Body of pancreas (tissue), 4 donors: ENCODE measurements around the gene HOXB2.

ENCODE experiments used
- POLR2A ChIP-seq, 3 donors: fragments of 450-650 bp; IDR thresholded peaks; one replicate each; pipeline ENCODE4 v1.6.1; 2016; ENCODE audit warnings: antibody characterized with exemption in 3 of 3, mild to moderate bottlenecking in 2 of 3
- TF ChIP-seq, protein P1 (sequence below), 7 experiments: fragments of 450-650 bp in 4 of 7; fragments of 200-600 bp in 3 of 7; sonication (generic) in 3 of 7; IDR thresholded peaks; one replicate each; pipeline ENCODE4 v1.5.1; 2016 to 2019; ENCODE audit warnings: antibody characterized with exemption in 7 of 7

DNA sequence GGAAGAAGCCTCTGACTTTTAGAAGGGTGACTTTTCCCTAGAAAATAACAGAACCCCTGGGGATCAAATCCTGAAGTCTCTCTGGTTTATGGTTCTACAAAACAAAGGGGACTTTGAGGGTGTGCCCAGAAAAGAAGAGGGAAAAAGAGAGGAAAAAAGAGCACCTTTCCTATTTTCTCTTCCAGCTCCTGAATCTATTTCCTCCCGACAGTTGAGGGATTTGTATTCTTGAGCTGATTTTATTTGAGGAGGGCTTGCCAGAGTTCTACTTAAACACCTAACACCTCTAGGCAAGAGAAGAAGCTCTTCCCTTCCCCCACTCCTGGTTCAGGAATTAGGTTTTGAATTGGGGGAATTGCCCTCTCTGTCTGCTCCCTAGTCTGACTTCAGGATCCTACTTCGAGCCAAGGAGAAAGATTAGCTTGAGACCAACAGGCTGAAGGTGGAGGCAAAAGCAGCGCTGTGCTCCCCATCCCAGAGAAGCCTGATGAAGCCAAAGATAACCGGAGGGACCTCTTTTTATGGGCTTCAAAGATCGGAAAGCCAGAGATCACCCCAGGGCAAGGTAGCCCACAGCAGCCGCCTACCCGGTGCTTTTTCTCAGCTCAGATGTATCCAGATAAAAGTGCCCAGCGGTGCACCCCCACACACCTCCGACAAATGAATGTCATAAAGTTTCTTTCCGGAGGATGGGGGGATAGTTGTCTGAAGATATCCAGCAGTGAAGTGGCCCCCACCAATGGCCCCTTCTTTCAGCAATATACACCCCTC is 44.3 kb upstream of the HOXB2 start:
- TF ChIP-seq POLR2A (IDR thresholded peaks at IDR 0.05) = no peak
- TF ChIP-seq, protein P1, sequence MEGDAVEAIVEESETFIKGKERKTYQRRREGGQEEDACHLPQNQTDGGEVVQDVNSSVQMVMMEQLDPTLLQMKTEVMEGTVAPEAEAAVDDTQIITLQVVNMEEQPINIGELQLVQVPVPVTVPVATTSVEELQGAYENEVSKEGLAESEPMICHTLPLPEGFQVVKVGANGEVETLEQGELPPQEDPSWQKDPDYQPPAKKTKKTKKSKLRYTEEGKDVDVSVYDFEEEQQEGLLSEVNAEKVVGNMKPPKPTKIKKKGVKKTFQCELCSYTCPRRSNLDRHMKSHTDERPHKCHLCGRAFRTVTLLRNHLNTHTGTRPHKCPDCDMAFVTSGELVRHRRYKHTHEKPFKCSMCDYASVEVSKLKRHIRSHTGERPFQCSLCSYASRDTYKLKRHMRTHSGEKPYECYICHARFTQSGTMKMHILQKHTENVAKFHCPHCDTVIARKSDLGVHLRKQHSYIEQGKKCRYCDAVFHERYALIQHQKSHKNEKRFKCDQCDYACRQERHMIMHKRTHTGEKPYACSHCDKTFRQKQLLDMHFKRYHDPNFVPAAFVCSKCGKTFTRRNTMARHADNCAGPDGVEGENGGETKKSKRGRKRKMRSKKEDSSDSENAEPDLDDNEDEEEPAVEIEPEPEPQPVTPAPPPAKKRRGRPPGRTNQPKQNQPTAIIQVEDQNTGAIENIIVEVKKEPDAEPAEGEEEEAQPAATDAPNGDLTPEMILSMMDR (IDR thresholded peaks at IDR 0.05) = no peak
